ENCODE data around the gene MEP1B.
"Not testable (repeated sequence)": the region's sequence is repeated elsewhere in the genome, so short reads cannot be mapped to it uniquely, and the experiment has no call there.

The MEP1B gene

GRCh38 chr18:32174719-32175118 lies 15.1 kb upstream of the MEP1B start:
- H3K9me3 ChIP-seq (ENCODE audit: control insufficient read depth, insufficient read depth, low read length) = no peaks in the 10 kb centered on the region
- H3K4me2 ChIP-seq (ENCODE audit: low read length) = no peak overlapping the region
- H3K4me1 ChIP-seq (ENCODE audit: control insufficient read depth, low read length) = no peaks in the 10 kb centered on the region
- no peaks in the 10 kb centered on the region for H3K36me3 ChIP-seq (ENCODE audit: control insufficient read depth, low read length)
- H3K9me2 ChIP-seq (replicated peaks; ENCODE audit: control insufficient read depth, low read length) = no peaks in the 10 kb centered on the region
- H4K20me1 ChIP-seq (ENCODE audit: control insufficient read depth, insufficient read depth, low read depth, low read length) = no peaks in the 10 kb centered on the region
- H3K79me2 ChIP-seq (ENCODE audit: control insufficient read depth, low read length) = no peaks in the 10 kb centered on the region
- TF ChIP-seq EZH2phosphoT487 (IDR thresholded peaks at IDR 0.05; ENCODE audit: borderline replicate concordance, low read length) (no peak), CTCF (IDR thresholded peaks at IDR 0.05; ENCODE audit: low read depth, low read length, poor library complexity, severe bottlenecking) (no peak)
- no peaks in the 10 kb centered on the region for H3F3A ChIP-seq (ENCODE audit: control insufficient read depth, insufficient read depth)
- no peaks in the 10 kb centered on the region for H3K27me3 ChIP-seq (ENCODE audit: control insufficient read depth, low read length)
- no peak overlapping the region for H3K27ac ChIP-seq (ENCODE audit: low read depth, low read length)
- no peak overlapping the region for H3K4me3 ChIP-seq (ENCODE audit: low read length)

GRCh38 chr18:32175265-32175664 lies 14.6 kb upstream of the MEP1B start:
- no peaks in the 10 kb centered on the region for H3K9me2 ChIP-seq (replicated peaks; ENCODE audit: control insufficient read depth, low read length)
- H3K79me2 ChIP-seq (ENCODE audit: control insufficient read depth, low read length) = no peaks in the 10 kb centered on the region
- no peaks in the 10 kb centered on the region for H3K27me3 ChIP-seq (ENCODE audit: control insufficient read depth, low read length)
- no peaks in the 10 kb centered on the region for H3K4me1 ChIP-seq (ENCODE audit: control insufficient read depth, low read length)
- no peaks in the 10 kb centered on the region for H3K36me3 ChIP-seq (ENCODE audit: control insufficient read depth, low read length)
- no peak overlapping the region for H3K4me3 ChIP-seq (ENCODE audit: low read length)
- no peak for TF ChIP-seq CTCF (IDR thresholded peaks at IDR 0.05; ENCODE audit: low read depth, low read length, poor library complexity, severe bottlenecking)
- no peak overlapping the region for H3K27ac ChIP-seq (ENCODE audit: low read depth, low read length)
- no peaks in the 10 kb centered on the region for H3F3A ChIP-seq (ENCODE audit: control insufficient read depth, insufficient read depth)
- H3K4me2 ChIP-seq (ENCODE audit: low read length) = no peak overlapping the region
- H3K9me3 ChIP-seq (ENCODE audit: control insufficient read depth, insufficient read depth, low read length) = no peaks in the 10 kb centered on the region
- no peaks in the 10 kb centered on the region for H4K20me1 ChIP-seq (ENCODE audit: control insufficient read depth, insufficient read depth, low read depth, low read length)

- H3K79me2 ChIP-seq (ENCODE audit: control insufficient read depth, low read length); H3K4me3 ChIP-seq (ENCODE audit: low read length); H3K27me3 ChIP-seq (ENCODE audit: control insufficient read depth, low read length); H3K36me3 ChIP-seq (ENCODE audit: control insufficient read depth, low read length); H3K27ac ChIP-seq (ENCODE audit: low read depth, low read length); H3K4me2 ChIP-seq (ENCODE audit: low read length); H3K9me2 ChIP-seq (replicated peaks; ENCODE audit: control insufficient read depth, low read length); H4K20me1 ChIP-seq (ENCODE audit: control insufficient read depth, insufficient read depth, low read depth, low read length); H3K4me1 ChIP-seq (ENCODE audit: control insufficient read depth, low read length); H3F3A ChIP-seq (ENCODE audit: control insufficient read depth, insufficient read depth); H3K9me3 ChIP-seq (ENCODE audit: control insufficient read depth, insufficient read depth, low read length): not testable (repeated sequence)
These were observed 13.1 kb upstream of the MEP1B start for GRCh38 chr18:32176745-32177144.

- Histone ChIP-seq H3K27ac (ENCODE audit: low read depth, low read length) (no peak overlapping the region), H3K9me3 (ENCODE audit: control insufficient read depth, insufficient read depth, low read length) (no peaks in the 10 kb centered on the region), H3K27me3 (ENCODE audit: control insufficient read depth, low read length) (no peaks in the 10 kb centered on the region), H4K20me1 (ENCODE audit: control insufficient read depth, insufficient read depth, low read depth, low read length) (no peaks in the 10 kb centered on the region), H3K4me1 (ENCODE audit: control insufficient read depth, low read length) (no peaks in the 10 kb centered on the region), H3F3A (ENCODE audit: control insufficient read depth, insufficient read depth) (no peaks in the 10 kb centered on the region), H3K4me3 (ENCODE audit: low read length) (no peak overlapping the region), H3K36me3 (ENCODE audit: control insufficient read depth, low read length) (no peaks in the 10 kb centered on the region), H3K9me2 (replicated peaks; ENCODE audit: control insufficient read depth, low read length) (no peaks in the 10 kb centered on the region), H3K79me2 (ENCODE audit: control insufficient read depth, low read length) (no peaks in the 10 kb centered on the region), H3K4me2 (ENCODE audit: low read length) (no peak overlapping the region)
- no peak for TF ChIP-seq CTCF (IDR thresholded peaks at IDR 0.05; ENCODE audit: low read depth, low read length, poor library complexity, severe bottlenecking)
- no peak for TF ChIP-seq EZH2phosphoT487 (IDR thresholded peaks at IDR 0.05; ENCODE audit: borderline replicate concordance, low read length)
These were observed 12.3 kb upstream of the MEP1B start for GRCh38 chr18:32177530-32177929.

All from DOHH2 (cell line).